B cell (primary cell): ENCODE results near the gene TAF10. TPM values are rescaled to one million over a fixed set of nuclear protein-coding genes. Genes with fewer than 3 reads are reported as not detected.

ENCODE experiments used
- ATAC-seq: fragments of 200-7000 bp; cut with Tn5 transposase; one replicate; pipeline ENCODE4 v1.10.0; 2021; ENCODE audit warnings: low read depth, mild to moderate bottlenecking, moderate number of reproducible peaks, moderate library complexity
- CTCF ChIA-PET: fragments of 350-600 bp; sonication (Branson Sonifier 250); formaldehyde crosslinking; loops from one replicate; lab custom pipeline; 2021; ENCODE audit warnings: antibody characterized with exemption, inconsistent platforms; lab: Charles Lee
- POLR2A ChIA-PET: fragments of 350-600 bp; sonication (Branson Sonifier 250); formaldehyde crosslinking; loops from one replicate; lab custom pipeline; 2021; ENCODE audit warnings: antibody characterized with exemption; lab: Charles Lee
- DNase-seq: peaks from one replicate; pipeline ENCODE4 v3.0.0; 2013
- H2AFZ ChIP-seq: 2 replicates; pipeline ENCODE4 v1.6.1; 2012; ENCODE audit warnings: mild to moderate bottlenecking, low read depth, low read length; ENCODE audit not compliant: insufficient read depth, poor library complexity, severe bottlenecking
- H3K27ac ChIP-seq, 2 donors: 1 replicate in 1 of 2; 2 replicates in 1 of 2; pipeline ENCODE4 v1.5.1; 2012 to 2013; ENCODE audit warnings: low read length in 2 of 2, mild to moderate bottlenecking in 2 of 2, moderate library complexity in 1 of 2
- H3K27me3 ChIP-seq, 4 experiments: fragments of 200-600 bp in 1 of 4; sonication (generic) in 1 of 4; replicated peaks in 1 of 4; 1 replicate in 2 of 4; 2 replicates in 2 of 4; pipeline versions ENCODE4 v1.6.1 to v1.7.0; 2013 to 2016; ENCODE audit warnings: low read length in 3 of 4, mild to moderate bottlenecking in 2 of 4, mixed read lengths in 1 of 4, moderate library complexity in 1 of 4; ENCODE audit not compliant: insufficient read depth in 4 of 4, control insufficient read depth in 3 of 4; ENCODE audit errors: control extremely low read depth in 1 of 4
- H3K36me3 ChIP-seq, 2 experiments: replicated peaks in 1 of 2; 1 replicate in 1 of 2; 2 replicates in 1 of 2; pipeline versions ENCODE4 v1.6.1 to v1.7.1; 2013; ENCODE audit warnings: low read length in 1 of 2; ENCODE audit not compliant: insufficient read depth in 2 of 2, control insufficient read depth in 1 of 2; ENCODE audit errors: control extremely low read depth in 1 of 2, extremely low read depth in 1 of 2
- H3K4me1 ChIP-seq, 2 donors: fragments of 200-600 bp in 1 of 2; sonication (generic) in 1 of 2; 1 replicate in 1 of 2; 2 replicates in 1 of 2; pipeline versions ENCODE4 v1.5.1 to v1.6.1; 2013 to 2017; ENCODE audit warnings: low read length in 2 of 2; ENCODE audit not compliant: control insufficient read depth in 2 of 2, insufficient read depth in 2 of 2
- H3K4me2 ChIP-seq: replicated peaks from 2 replicates; pipeline ENCODE3; 2012; ENCODE audit warnings: mild to moderate bottlenecking, low read depth, low read length; ENCODE audit not compliant: poor library complexity, severe bottlenecking
- H3K4me3 ChIP-seq, 5 experiments: fragments of 200-600 bp in 1 of 5; sonication (generic) in 1 of 5; 1 replicate in 3 of 5; 2 replicates in 2 of 5; pipeline versions ENCODE4 v1.5.1 to v1.7.0; 2011 to 2016; ENCODE audit warnings: low read length in 4 of 5, mild to moderate bottlenecking in 4 of 5, low read depth in 2 of 5, control low read depth in 1 of 5, moderate library complexity in 1 of 5; ENCODE audit not compliant: insufficient read depth in 1 of 5; ENCODE audit errors: control extremely low read depth in 1 of 5, extremely low read depth in 1 of 5
- H3K79me2 ChIP-seq: fragments of 200-600 bp; sonication (generic); one replicate; pipeline ENCODE4 v1.6.0; 2016; ENCODE audit warnings: low read length; ENCODE audit not compliant: control insufficient read depth, insufficient read depth
- H3K9ac ChIP-seq: fragments of 200-600 bp; sonication (generic); 2 replicates; pipeline ENCODE4 v1.6.1; 2017; ENCODE audit warnings: mild to moderate bottlenecking, low read length, moderate library complexity
- H3K9me3 ChIP-seq, 3 donors: one replicate each; pipeline versions ENCODE4 v1.6.1 to v1.7.1; 2013; ENCODE audit warnings: low read length in 2 of 3; ENCODE audit not compliant: control insufficient read depth in 2 of 3, insufficient read depth in 1 of 3; ENCODE audit errors: control extremely low read depth in 1 of 3
- H4K20me1 ChIP-seq: 2 replicates; pipeline ENCODE4 v1.6.0; 2012; ENCODE audit warnings: mild to moderate bottlenecking, low read length; ENCODE audit not compliant: insufficient read depth, control insufficient read depth, poor library complexity, severe bottlenecking
- H3K27ac Mint-ChIP-seq: one replicate; pipeline ENCODE4 v1.8.0; 2021; ENCODE audit warnings: mixed read lengths
- H3K27me3 Mint-ChIP-seq: one replicate; pipeline ENCODE4 v1.8.0; 2021; ENCODE audit warnings: mixed read lengths
- H3K4me1 Mint-ChIP-seq: one replicate; pipeline ENCODE4 v1.8.0; 2021; ENCODE audit warnings: mixed read lengths
- H3K4me3 Mint-ChIP-seq: one replicate; pipeline ENCODE4 v1.8.0; 2021; ENCODE audit warnings: mixed read lengths
- H3K9me3 Mint-ChIP-seq: one replicate; pipeline ENCODE4 v1.8.0; 2022; ENCODE audit warnings: mixed read lengths; ENCODE audit not compliant: insufficient read depth
- CTCF ChIP-seq: fragments of 200-600 bp; IDR thresholded peaks from one replicate; pipeline ENCODE4 v1.8.0; 2022; ENCODE audit warnings: antibody characterized with exemption, mild to moderate bottlenecking
- EZH2 ChIP-seq: IDR thresholded peaks from 2 replicates; pipeline ENCODE4 v1.6.1; 2012; ENCODE audit warnings: borderline replicate concordance, low read depth, mild to moderate bottlenecking, moderate library complexity, low read length; ENCODE audit not compliant: insufficient read depth, poor library complexity, severe bottlenecking
- WGBS: methylation state at CpG from one replicate; pipeline ENCODE4 v1.1.5; 2013; ENCODE audit warnings: missing lambda C conversion rate; ENCODE audit not compliant: insufficient coverage; 5-methylcytosine and 5-hydroxymethylcytosine counted together
- intact Hi-C: fragments of 100-400 bp; cut with micrococcal nuclease; formaldehyde crosslinking; loops from one replicate; pipeline ENCODE4 v1.10.0; 2022
- polyA plus RNA-seq: library from polyadenylated mRNA; depleted of rRNA; stranded (reverse); fragments of >200 nt; gene quantifications from 2 replicates; pipeline ENCODE4 v1.2.3, GENCODE V29; 2012
- total RNA-seq, 2 donors: library from RNA; stranded (reverse); fragments of 120-200 nt in 1 of 2; gene quantifications; 1 replicate in 1 of 2; 2 replicates in 1 of 2; pipeline versions ENCODE4 v1.2.3 to v1.2.4, GENCODE V29; 2013 to 2022

The TAF10 gene
- total and polyA plus RNA-seq, 2 donors (not counting 1 experiment from before 2014, with no cell fraction given) = 114 to 156 TPM

GRCh38 chr11:6602096-6602940 lies 9.7 kb downstream of the TAF10 start:
- peaks cover 0 to 37% of the 10 kb centered on the region in 2 experiments for H3K36me3 ChIP-seq
- peak overlapping the region; percentile 94 for H3K4me2 ChIP-seq
- ATAC-seq = no peak
- Mint-ChIP-seq H3K27ac (no peak overlapping the region), H3K9me3 (no peaks in the 10 kb centered on the region), H3K4me1 (peaks cover 35% of the 10 kb centered on the region), H3K4me3 (peak overlapping the region; percentile 48), H3K27me3 (no peaks in the 10 kb centered on the region)
- ChIA-PET POLR2A (interaction anchor here (0.6 to 4.6 kb wide), 7 partner anchors 10 to 909 kb away, joined by 3 to 38 read pairs (median 4); partner anchors contain the start of genes MRPL17, TAF10 and TPP1), CTCF (interaction anchor here (0.8 to 7.0 kb wide), 9 partner anchors 9 to 223 kb away, joined by 3 to 52 read pairs (median 4); partner anchors contain the start of genes MRPL17 and TPP1)
- H3K9ac ChIP-seq = peak overlapping the region; percentile 94
- no peaks in the 10 kb centered on the region for H3K9me3 ChIP-seq
- H4K20me1 ChIP-seq = peaks cover 45% of the 10 kb centered on the region
- peak overlapping the region; percentile 68 to 89 for H3K27ac ChIP-seq
- peak overlapping the region; percentile 70 to 96 (median 93) for H3K4me3 ChIP-seq
- intact Hi-C loops = loop anchor here (2.0 to 5.0 kb wide), 4 partner anchors 70 to 370 kb away; partner anchors contain the start of gene FHIP1B
- DNase-seq = no peak
- H3K79me2 ChIP-seq = peaks cover 77% of the 10 kb centered on the region
- H3K4me1 ChIP-seq = peaks cover 44 to 47% of the 10 kb centered on the region in 2 donors
- 71% methylated on average over 6 of the region's 7 CpGs for WGBS
- H2AFZ ChIP-seq = peak overlapping the region; percentile 98
- no peaks in the 10 kb centered on the region for H3K27me3 ChIP-seq
- TF ChIP-seq EZH2 = no peak

- H3K4me3 Mint-ChIP-seq = no peak overlapping the region
- no peak for ATAC-seq
Measured at GRCh38 chr11:6601041-6601461, 11.0 kb downstream of the TAF10 start.

More at GRCh38 chr11:6601041-6601461, 11.0 kb downstream of the TAF10 start:
- Histone ChIP-seq H3K9ac (no peak overlapping the region), H3K79me2 (peaks cover 77% of the 10 kb centered on the region), H3K4me2 (no peak overlapping the region), H3K27ac (no peak overlapping the region), H4K20me1 (peaks cover 38% of the 10 kb centered on the region), H3K4me3 (no peak overlapping the region), H3K9me3 (no peaks in the 10 kb centered on the region), H2AFZ (no peak overlapping the region), H3K27me3 (no peaks in the 10 kb centered on the region), H3K4me1 (peaks cover 32 to 35% of the 10 kb centered on the region in 2 donors), H3K36me3 (peaks cover 0 to 49% of the 10 kb centered on the region in 2 experiments)
- 99% methylated on average over 13 of the region's 13 CpGs for WGBS
- no peaks in the 10 kb centered on the region for H3K27me3 Mint-ChIP-seq
- ChIA-PET CTCF (interaction anchor here (1.2 kb wide), 1 partner anchor 26 kb away, joined by 3 read pairs; no protein-coding TSS in a partner anchor), POLR2A (no interaction called here)
- DNase-seq = no peak
- H3K4me1 Mint-ChIP-seq = peaks cover 24% of the 10 kb centered on the region
- TF ChIP-seq CTCF = no peak
- TF ChIP-seq EZH2 = no peak
- no peak overlapping the region for H3K27ac Mint-ChIP-seq
- intact Hi-C loops = loop anchor here (5.0 kb wide), 3 partner anchors 69 to 369 kb away; partner anchors contain the start of gene FHIP1B
- no peaks in the 10 kb centered on the region for H3K9me3 Mint-ChIP-seq
